ENCODE data around the gene PRAMEF5. TPM values are rescaled to one million over a fixed set of nuclear protein-coding genes. Genes with fewer than 3 reads are reported as not detected.
"Not testable (repeated sequence)": the region's sequence is repeated elsewhere in the genome, so short reads cannot be mapped to it uniquely, and the experiment has no call there.

Gene PRAMEF5
- total RNA-seq, 1 experiment from 2014 or later: not detected

- not testable (repeated sequence) for H3K27ac ChIP-seq (ENCODE audit: insufficient read length, low read depth, low read length); H3K18ac ChIP-seq (ENCODE audit: insufficient read length, low read depth, low read length); H2BK5ac ChIP-seq (ENCODE audit: insufficient read length, low read length); H2BK20ac ChIP-seq (ENCODE audit: low read depth, low read length, poor library complexity, severe bottlenecking); H3K23me2 ChIP-seq (ENCODE audit: insufficient read length, low read depth, low read length, poor library complexity, severe bottlenecking); H3K79me2 ChIP-seq (ENCODE audit: insufficient read depth, low read length); H3K14ac ChIP-seq (ENCODE audit: insufficient read depth, low read length); H3K4me1 Mint-ChIP-seq; H3K4me1 ChIP-seq (ENCODE audit: insufficient read depth, low read length); DNase-seq; H3K27ac Mint-ChIP-seq; H2BK120ac ChIP-seq (ENCODE audit: low read depth, low read length, poor library complexity, severe bottlenecking); H3K27me3 Mint-ChIP-seq (ENCODE audit: low read depth); H3K27me3 ChIP-seq (ENCODE audit: insufficient read depth, low read length); H2BK15ac ChIP-seq (ENCODE audit: low read depth, low read length); H3K9ac ChIP-seq (ENCODE audit: extremely low read depth, insufficient read length, low read length); H3K4ac ChIP-seq (ENCODE audit: low read depth, low read length); H3K79me1 ChIP-seq (ENCODE audit: insufficient read depth, low read depth, low read length, poor library complexity, severe bottlenecking); H3K23ac ChIP-seq (ENCODE audit: insufficient read length, low read depth, low read length); H4K5ac ChIP-seq (ENCODE audit: insufficient read length, low read depth, low read length); H2BK12ac ChIP-seq (ENCODE audit: insufficient read length, low read depth, low read length); H2AFZ ChIP-seq (ENCODE audit: low read length); H3T11ph ChIP-seq (ENCODE audit: low read length); H3K4me2 ChIP-seq (ENCODE audit: insufficient read depth, insufficient read length, low read length); H2AK5ac ChIP-seq (ENCODE audit: insufficient read length, low read length); H3K56ac ChIP-seq (ENCODE audit: insufficient read length, low read depth, low read length); H4K20me1 ChIP-seq (ENCODE audit: control insufficient read depth, insufficient read depth, insufficient read length); H4K8ac ChIP-seq (replicated peaks; ENCODE audit: insufficient read length, low read depth, low read length); H4K91ac ChIP-seq (ENCODE audit: insufficient read length, low read depth, low read length); H3K4me3 Mint-ChIP-seq
- peaks cover 14 to 56% (median 28%) of the 10 kb centered on the region in 3 experiments; a peak in 6 of 7 replicates for H3K36me3 Mint-ChIP-seq (ENCODE audit: insufficient read depth in 1 of 3, low read depth in 3 of 3)
- H3K9me3 ChIP-seq (ENCODE audit: control insufficient read depth, low read depth, low read length): peaks cover 81% of the 10 kb centered on the region
- peaks cover 83 to 93% of the 10 kb centered on the region in 2 experiments for H3K9me3 Mint-ChIP-seq
- no CpG with 5 or more reads among the region's 2 CpGs for WGBS (ENCODE audit: extremely low coverage, insufficient read length, low lambda C conversion rate)
Observed at GRCh38 chr1:13232056-13232455, 21.9 kb upstream of the PRAMEF5 start.

DNA sequence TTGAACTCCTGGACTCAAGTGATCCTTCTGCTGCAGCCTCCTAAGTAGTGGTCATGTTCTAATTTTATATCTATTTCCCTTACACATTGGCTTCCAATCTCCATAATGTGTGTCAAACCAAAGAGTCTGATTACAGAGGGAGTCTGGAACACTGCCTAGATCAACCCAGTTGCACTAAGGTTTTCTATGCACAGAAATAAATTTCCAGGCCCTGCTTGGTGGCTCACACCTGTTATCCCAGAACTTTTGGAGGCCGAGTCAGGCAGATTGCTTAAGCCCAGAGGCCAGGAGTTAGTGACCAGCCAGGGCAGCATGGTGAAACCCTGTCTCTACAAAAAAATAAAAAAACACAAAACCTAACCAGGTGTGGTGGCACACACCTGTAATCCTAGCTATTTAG, 19.9 kb upstream of the PRAMEF5 start:
- H4K20me1 ChIP-seq (ENCODE audit: control insufficient read depth, insufficient read depth, insufficient read length); H3K4ac ChIP-seq (ENCODE audit: low read depth, low read length); H3K27ac Mint-ChIP-seq; H2AK5ac ChIP-seq (ENCODE audit: insufficient read length, low read length); H3K18ac ChIP-seq (ENCODE audit: insufficient read length, low read depth, low read length); H2AFZ ChIP-seq (ENCODE audit: low read length); H3K4me1 ChIP-seq (ENCODE audit: insufficient read depth, low read length); H3K27me3 ChIP-seq (ENCODE audit: insufficient read depth, low read length); H3K14ac ChIP-seq (ENCODE audit: insufficient read depth, low read length); H3K79me2 ChIP-seq (ENCODE audit: insufficient read depth, low read length); H2BK15ac ChIP-seq (ENCODE audit: low read depth, low read length); H4K91ac ChIP-seq (ENCODE audit: insufficient read length, low read depth, low read length); H3K23ac ChIP-seq (ENCODE audit: insufficient read length, low read depth, low read length); H4K8ac ChIP-seq (replicated peaks; ENCODE audit: insufficient read length, low read depth, low read length); H3T11ph ChIP-seq (ENCODE audit: low read length); H4K5ac ChIP-seq (ENCODE audit: insufficient read length, low read depth, low read length); H2BK12ac ChIP-seq (ENCODE audit: insufficient read length, low read depth, low read length); H3K27me3 Mint-ChIP-seq (ENCODE audit: low read depth); H3K4me3 Mint-ChIP-seq; H3K23me2 ChIP-seq (ENCODE audit: insufficient read length, low read depth, low read length, poor library complexity, severe bottlenecking); H2BK5ac ChIP-seq (ENCODE audit: insufficient read length, low read length); H3K4me2 ChIP-seq (ENCODE audit: insufficient read depth, insufficient read length, low read length); H2BK120ac ChIP-seq (ENCODE audit: low read depth, low read length, poor library complexity, severe bottlenecking); H3K56ac ChIP-seq (ENCODE audit: insufficient read length, low read depth, low read length); H2BK20ac ChIP-seq (ENCODE audit: low read depth, low read length, poor library complexity, severe bottlenecking); H3K4me1 Mint-ChIP-seq; DNase-seq; H3K79me1 ChIP-seq (ENCODE audit: insufficient read depth, low read depth, low read length, poor library complexity, severe bottlenecking); H3K27ac ChIP-seq (ENCODE audit: insufficient read length, low read depth, low read length); H3K9ac ChIP-seq (ENCODE audit: extremely low read depth, insufficient read length, low read length): not testable (repeated sequence)
- Mint-ChIP-seq H3K9me3 (peaks cover 84 to 94% of the 10 kb centered on the region in 2 experiments), H3K36me3 (ENCODE audit: insufficient read depth in 1 of 3, low read depth in 3 of 3) (peaks cover 14 to 46% (median 27%) of the 10 kb centered on the region in 3 experiments; a peak in 6 of 7 replicates)
- no CpG with 5 or more reads among the region's 1 CpG for WGBS (ENCODE audit: extremely low coverage, insufficient read length, low lambda C conversion rate)
- H3K9me3 ChIP-seq (ENCODE audit: control insufficient read depth, low read depth, low read length): peaks cover 61% of the 10 kb centered on the region
